NCI-H748 treated with DMSO at 0.1 percent for 48 hours (cell line): ENCODE data around the gene SELENOO.
A peak's percentile ranks its signal among the peaks of the same experiment; 100 is the strongest.

Source experiments
- DNase-seq: peaks from one replicate; lab custom pipeline; 2025; lab: John Stamatoyannopoulos, UW

Gene SELENOO

GRCh38 chr22:50255099-50255498 lies 54.3 kb downstream of the SELENOO start:
- DNase-seq: no peak

DNA sequence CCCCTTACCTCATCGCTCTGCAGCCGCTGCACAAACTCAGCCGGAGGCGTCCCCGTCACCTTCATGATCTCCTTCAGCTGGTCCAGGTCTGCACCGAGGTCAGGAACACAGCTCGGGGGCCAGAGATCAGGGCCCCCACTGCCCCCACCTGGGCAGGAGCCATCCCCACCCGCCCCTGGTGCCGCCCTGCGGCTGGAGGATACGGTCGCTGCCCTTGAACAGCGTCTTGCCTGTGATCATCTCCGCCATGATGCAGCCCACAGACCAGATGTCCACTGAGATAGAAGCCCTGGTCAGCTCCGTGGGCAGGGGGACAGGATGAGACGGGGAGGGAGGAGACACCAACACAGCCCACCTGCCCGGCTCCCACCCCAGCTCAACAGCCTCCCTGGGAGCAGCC lies 54.8 kb downstream of the SELENOO start:
- no peak for DNase-seq

GRCh38 chr22:50256258-50256862 lies 55.5 kb downstream of the SELENOO start:
- no peak for DNase-seq

- no peak for DNase-seq
Measured at GRCh38 chr22:50257041-50257440, 56.2 kb downstream of the SELENOO start.

DNA sequence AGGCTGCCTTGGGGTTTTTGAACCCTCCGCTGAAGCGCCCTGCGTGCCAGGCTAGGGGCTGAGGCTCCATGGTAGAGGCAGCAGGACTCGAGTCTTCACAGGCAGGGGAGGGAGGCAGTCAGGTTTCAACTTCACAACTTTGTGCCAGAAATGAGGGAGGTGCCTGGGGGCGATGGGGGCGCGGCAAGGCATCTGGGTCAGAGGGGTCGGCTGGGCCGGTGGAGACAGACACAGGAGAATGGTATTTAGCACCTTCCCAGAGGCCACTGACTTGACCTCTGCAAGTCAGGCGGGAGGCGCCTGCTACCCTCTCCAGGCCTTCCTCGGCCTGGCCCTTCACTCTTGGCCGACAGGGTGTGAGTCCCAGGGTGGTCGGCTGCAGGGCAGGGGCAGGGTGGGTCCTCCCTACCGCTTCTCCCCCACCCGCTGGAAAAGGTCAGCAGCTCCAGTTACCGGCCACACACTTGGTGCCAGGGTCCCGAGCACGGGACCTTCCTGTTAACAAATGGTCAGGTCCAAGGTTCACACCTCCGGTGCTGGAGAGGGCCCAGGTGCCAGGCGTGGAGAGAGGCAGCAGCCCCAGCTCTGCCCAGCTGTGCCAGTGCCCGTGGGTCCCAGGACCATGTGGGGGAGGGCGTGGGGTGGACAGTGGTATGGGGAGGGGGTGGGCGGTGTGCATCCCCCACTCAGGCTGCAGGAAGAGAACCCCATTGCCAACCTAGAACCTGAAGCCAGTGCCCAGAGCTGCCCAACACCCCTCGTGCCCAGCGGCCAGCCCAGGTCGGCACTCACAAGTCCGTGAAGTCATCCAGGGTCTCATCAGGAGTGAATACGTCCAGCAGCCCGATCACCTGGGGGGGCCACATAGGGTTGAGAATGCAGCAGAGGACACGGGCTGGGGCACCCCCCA lies 56.9 kb downstream of the SELENOO start:
- DNase-seq: no peak

DNA sequence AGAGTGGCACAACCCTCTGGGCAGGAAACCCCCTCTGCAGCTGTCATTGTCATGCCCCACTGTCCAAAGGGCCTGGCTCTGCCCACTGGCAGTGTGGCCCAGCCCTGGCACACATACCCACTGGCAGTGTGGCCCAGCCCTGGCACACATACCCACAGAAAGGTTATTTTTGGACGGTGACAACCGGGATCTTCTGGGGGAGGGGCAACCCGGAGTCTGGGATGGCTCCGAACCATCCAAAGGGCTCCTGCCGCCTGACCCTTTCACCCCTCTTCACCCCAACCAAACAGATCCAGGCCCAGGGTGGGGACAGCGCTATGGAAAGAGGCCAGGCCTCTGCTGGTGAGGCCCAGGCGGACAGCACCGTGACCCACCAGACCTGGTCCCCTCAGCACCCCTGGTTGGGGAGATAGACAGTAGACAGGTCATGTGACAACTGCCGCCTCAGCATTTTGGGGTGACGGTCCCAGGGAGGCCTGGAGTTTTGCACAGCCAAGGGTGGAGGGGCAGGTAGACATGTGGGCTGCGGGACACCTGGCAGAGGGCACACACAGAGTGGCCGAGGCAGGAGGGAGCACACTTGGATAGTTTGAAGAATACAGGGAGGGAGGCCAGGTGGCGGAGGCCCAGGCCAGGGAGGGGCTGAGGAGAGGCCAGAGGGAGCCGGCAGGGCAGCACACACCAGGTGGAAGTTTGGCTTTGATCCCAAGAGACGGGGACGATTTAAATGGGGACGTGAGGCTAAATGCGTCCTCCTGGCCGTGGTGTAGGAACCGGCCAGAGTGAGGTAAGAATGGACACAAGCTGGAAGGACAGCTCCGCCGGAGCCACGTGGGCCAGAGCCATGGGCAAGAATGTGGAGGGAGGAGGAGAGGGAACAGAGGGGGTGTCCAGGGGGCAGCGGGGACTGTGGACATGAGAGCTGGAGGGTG lies 57.8 kb downstream of the SELENOO start:
- DNase-seq: no peak

DNA sequence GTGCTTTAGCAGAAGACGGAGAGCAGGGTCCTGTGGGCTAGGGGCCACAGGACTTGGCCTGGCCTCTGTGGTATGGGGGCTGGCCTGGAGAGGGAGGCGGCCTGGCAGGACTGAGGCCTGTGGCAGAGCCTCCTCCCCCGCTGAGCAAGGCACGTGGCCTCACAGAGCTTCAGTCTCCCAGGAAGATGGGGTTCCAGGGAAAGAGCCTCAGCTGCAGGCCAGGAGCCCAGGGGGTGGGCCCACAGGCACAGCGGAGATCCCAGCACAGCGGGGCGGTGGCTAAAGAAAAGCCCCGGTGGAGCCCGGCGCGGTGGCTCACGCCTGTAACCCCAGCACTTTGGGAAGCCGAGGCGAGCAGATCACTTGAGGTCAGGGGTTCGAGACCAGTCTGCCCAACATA lies 58.5 kb downstream of the SELENOO start:
- DNase-seq: no peak

- DNase-seq: no peak
Measured at GRCh38 chr22:50260434-50260800, 59.6 kb downstream of the SELENOO start.

GRCh38 chr22:50260801-50261614 lies 60.2 kb downstream of the SELENOO start:
- DNase-seq: peak; percentile 19

DNA sequence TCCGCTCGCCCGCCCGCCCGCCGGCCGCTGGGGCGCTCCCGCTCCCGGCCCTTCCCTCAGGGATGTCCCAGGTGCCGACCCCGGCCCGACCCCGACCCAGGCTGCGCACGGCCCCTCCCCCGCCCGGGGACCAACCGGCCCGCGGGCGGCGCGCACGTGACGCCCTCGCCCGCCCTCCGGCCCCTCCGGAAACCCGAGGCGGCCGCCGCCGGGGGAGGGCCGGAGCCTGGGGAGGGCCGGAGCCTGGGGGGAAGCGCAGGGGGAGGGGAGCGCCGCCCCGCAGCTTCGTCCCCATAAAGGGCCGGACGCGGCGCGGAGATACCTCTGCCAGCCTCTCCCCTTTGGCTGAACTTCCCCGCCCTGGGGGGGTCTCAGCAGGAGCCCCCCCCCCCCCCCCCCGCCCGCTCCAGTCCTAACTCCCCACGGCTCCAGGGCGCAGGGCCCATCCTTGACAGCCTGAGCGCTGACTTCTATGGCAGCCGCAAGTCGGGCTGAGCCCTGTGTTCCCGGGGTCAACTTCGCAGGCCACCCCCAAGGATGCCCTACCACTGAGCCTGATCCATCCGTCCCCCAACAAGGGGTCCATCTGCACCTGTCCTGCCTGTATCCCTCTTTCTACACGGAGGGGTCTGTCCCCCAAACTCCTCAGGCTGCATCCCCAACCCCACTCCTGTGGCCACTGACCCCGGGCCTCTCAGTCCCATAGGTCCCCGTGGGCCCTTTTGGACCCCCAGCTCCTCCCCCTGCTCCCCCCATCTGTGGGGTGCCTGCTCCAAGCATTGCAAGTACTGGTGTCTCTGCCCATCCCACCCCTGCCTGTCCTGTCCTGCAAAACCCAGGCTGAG lies 61.0 kb downstream of the SELENOO start, which contains the start of gene MAPK12:
Gene MAPK12 (minus strand): TSS at position 69 of the 845 bp plus-strand sequence. CDS start 174 bp downstream, outside the sequence.
- no peak for DNase-seq

GRCh38 chr22:50262460-50262911 lies 61.7 kb downstream of the SELENOO start:
- no peak for DNase-seq

- no peak for DNase-seq
Measured at GRCh38 chr22:50262973-50263617, 62.3 kb downstream of the SELENOO start.

- DNase-seq: no peak
Measured at GRCh38 chr22:50264104-50264745, 63.4 kb downstream of the SELENOO start.

GRCh38 chr22:50264946-50265669 lies 64.3 kb downstream of the SELENOO start:
- DNase-seq: no peak

DNA sequence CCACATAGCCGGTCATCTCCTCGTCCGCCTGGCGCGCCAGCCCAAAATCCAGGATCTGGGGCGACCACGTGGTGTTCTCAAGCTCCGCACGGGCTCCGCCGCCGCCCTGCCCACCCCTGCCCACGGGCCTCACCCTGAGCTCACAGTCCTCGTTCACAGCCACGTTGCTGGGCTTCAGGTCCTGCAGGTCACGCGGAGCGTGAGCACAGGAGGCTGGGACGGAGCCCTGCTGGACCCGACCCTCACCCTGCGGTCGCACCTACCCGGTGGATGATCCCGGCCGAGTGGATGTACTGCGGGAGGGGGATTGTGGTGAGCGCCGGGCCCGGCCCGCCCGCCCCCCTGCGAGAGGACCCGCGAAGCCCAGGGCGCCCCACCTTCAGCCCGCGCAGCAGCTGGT lies 66.2 kb downstream of the SELENOO start:
- DNase-seq: no peak
